Astrocyte of the spinal cord (primary cell): ENCODE results near the gene KCNK17.

Experiments used
- DNase-seq: peaks from one replicate; pipeline ENCODE4 v3.0.0; 2011; ENCODE audit warnings: low read depth, low spot score
- H3K4me3 ChIP-seq: 2 replicates; pipeline ENCODE4 v1.5.1; 2011; ENCODE audit warnings: low read depth, mild to moderate bottlenecking, low read length, moderate library complexity
- in situ Hi-C: cut with HindIII; loops from 2 replicates; pipeline ENCODE4 v1.10.0; 2017; ENCODE audit warnings: low sequenced_read_pairs
- TF ChIP-seq, protein P1 (sequence below): IDR thresholded peaks from 2 replicates; pipeline ENCODE4 v1.5.1; 2012; ENCODE audit warnings: low read depth, mild to moderate bottlenecking, low read length, inconsistent platforms

The KCNK17 gene

DNA sequence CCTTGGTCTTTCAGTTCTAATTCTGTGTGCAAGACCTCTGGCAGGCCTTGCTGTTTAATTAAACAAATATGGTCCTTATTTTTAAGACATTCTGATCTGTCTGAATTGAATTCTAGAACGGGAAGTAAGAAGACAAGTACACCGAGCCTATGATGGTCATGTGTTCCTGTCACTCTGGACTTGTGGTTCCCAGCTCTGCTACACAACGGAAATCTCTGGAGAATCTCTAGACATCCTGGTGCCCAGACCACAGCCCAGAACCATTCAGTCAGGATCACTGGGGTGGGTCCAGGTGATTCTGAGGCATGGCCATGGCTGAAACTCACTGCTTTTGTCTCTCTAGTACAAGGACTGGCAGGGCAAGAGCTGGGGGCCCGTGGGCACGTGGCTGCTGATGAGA lies 24.2 kb upstream of the KCNK17 start:
- no peak for DNase-seq
- H3K4me3 ChIP-seq: no peak overlapping the region
- in situ Hi-C loops: no loop called here
- TF ChIP-seq, protein P1, sequence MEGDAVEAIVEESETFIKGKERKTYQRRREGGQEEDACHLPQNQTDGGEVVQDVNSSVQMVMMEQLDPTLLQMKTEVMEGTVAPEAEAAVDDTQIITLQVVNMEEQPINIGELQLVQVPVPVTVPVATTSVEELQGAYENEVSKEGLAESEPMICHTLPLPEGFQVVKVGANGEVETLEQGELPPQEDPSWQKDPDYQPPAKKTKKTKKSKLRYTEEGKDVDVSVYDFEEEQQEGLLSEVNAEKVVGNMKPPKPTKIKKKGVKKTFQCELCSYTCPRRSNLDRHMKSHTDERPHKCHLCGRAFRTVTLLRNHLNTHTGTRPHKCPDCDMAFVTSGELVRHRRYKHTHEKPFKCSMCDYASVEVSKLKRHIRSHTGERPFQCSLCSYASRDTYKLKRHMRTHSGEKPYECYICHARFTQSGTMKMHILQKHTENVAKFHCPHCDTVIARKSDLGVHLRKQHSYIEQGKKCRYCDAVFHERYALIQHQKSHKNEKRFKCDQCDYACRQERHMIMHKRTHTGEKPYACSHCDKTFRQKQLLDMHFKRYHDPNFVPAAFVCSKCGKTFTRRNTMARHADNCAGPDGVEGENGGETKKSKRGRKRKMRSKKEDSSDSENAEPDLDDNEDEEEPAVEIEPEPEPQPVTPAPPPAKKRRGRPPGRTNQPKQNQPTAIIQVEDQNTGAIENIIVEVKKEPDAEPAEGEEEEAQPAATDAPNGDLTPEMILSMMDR: no peak

GRCh38 chr6:39335780-39336545 lies 21.7 kb upstream of the KCNK17 start:
- H3K4me3 ChIP-seq: no peak overlapping the region
- in situ Hi-C loops: no loop called here
- DNase-seq: peak; percentile 7
- TF ChIP-seq, protein P1: no peak

GRCh38 chr6:39333644-39334438 lies 19.6 kb upstream of the KCNK17 start:
- H3K4me3 ChIP-seq: no peak overlapping the region
- in situ Hi-C loops: no loop called here

DNA sequence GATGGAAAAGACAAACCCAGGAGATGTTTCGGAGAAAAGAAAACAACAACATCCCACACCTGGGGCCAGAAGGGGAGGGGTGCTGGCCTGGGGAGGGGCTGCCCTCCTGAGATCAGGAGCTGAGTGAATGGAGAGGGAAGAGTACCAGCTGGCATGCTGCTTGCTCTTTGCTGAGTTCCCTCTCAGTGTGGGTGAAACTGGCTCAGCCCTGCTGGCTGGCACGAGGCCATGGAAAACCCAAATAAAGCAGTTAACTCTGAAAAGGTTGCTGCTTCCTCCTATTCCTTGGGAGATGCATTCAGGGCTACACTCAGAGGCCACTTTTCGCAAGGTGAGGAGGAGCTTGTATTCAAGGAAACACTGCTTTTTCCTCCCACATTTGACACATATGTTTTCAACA lies 16.3 kb upstream of the KCNK17 start:
- TF ChIP-seq, protein P1: no peak
- H3K4me3 ChIP-seq: no peak overlapping the region
- no peak for DNase-seq
- in situ Hi-C loops: no loop called here

More at GRCh38 chr6:39333644-39334438, 19.6 kb upstream of the KCNK17 start:
- no peak for DNase-seq
- TF ChIP-seq, protein P1: no peak

- TF ChIP-seq, protein P1: no peak
- no peak for DNase-seq
- no peak overlapping the region for H3K4me3 ChIP-seq
- in situ Hi-C loops: no loop called here
These were observed 15.8 kb upstream of the KCNK17 start for GRCh38 chr6:39330057-39330456.

GRCh38 chr6:39328066-39328465 lies 13.8 kb upstream of the KCNK17 start:
- TF ChIP-seq, protein P1: no peak
- DNase-seq: no peak
- H3K4me3 ChIP-seq: no peak overlapping the region
- in situ Hi-C loops: no loop called here
